ENCODE results near the gene PTPN20.
"Not testable (repeated sequence)": the region's sequence is repeated elsewhere in the genome, so short reads cannot be mapped to it uniquely, and the experiment has no call there.

Gene PTPN20

DNA sequence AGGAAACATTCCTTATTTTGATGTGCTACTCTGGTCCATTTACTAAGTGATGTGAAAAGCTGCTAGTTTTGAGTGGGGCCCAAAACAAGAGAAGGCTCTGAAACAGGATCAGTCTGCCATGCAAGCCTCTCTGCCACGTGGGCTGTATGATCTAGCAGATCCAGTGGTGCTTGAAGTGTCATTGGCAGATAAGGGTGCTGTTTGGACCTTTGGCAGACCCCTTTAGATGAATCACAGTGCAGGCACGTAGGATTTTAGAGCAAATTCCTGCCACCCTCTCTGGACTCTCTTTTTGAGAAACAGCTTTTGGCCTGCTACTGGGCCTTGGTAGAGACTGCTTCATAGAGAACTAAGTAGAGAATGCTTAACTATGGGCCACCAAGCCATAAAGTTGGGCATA lies 69.0 kb downstream of the PTPN20 start:
- not testable (repeated sequence) for H3K27me3 ChIP-seq (ENCODE audit: control insufficient read depth, insufficient read depth, low read length); H3K9me3 ChIP-seq (ENCODE audit: control insufficient read depth, low read length); H3K36me3 ChIP-seq (ENCODE audit: control insufficient read depth, insufficient read depth, low read length)

DNA sequence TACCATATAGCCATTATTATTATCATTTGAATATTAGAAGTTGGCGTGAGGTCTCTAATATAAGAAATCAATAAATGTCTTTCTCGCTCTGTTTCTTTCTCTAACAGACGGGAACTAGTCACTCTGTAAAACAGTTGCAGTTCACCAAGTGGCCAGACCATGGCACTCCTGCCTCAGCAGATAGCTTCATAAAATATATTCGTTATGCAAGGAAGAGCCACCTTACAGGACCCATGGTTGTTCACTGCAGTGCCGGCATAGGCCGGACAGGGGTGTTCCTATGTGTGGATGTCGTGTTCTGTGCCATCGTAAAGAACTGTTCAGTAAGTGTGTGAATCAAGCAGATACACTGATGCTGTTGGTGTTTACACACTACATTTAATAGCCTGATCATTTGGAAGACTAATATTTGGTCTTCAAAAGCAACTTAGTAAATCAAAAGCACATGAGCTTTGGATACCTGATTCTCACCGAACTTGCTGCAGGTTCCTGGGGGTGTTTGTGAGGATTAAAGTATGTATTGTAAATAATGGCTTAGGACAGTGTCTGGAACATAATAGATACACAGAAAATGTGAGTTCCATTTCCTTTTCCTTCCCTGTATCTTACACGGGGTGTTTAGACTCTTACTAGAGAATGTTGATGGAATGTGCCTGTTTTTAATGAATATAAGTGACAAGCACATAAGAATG lies 76.2 kb downstream of the PTPN20 start:
- H3K36me3 ChIP-seq (ENCODE audit: control insufficient read depth, insufficient read depth, low read length); H3K9me3 ChIP-seq (ENCODE audit: control insufficient read depth, low read length); H3K4me3 ChIP-seq (ENCODE audit: low read length); H3K9ac ChIP-seq (ENCODE audit: low read length); H3K27me3 ChIP-seq (ENCODE audit: control insufficient read depth, insufficient read depth, low read length); H3K4me1 ChIP-seq (ENCODE audit: control insufficient read depth, insufficient read depth, low read length): not testable (repeated sequence)

More for the DNA sequence above, 69.0 kb downstream of the PTPN20 start:
- H3K9ac ChIP-seq (ENCODE audit: low read length); H3K4me1 ChIP-seq (ENCODE audit: control insufficient read depth, insufficient read depth, low read length); H3K4me3 ChIP-seq (ENCODE audit: low read length): not testable (repeated sequence)

DNA sequence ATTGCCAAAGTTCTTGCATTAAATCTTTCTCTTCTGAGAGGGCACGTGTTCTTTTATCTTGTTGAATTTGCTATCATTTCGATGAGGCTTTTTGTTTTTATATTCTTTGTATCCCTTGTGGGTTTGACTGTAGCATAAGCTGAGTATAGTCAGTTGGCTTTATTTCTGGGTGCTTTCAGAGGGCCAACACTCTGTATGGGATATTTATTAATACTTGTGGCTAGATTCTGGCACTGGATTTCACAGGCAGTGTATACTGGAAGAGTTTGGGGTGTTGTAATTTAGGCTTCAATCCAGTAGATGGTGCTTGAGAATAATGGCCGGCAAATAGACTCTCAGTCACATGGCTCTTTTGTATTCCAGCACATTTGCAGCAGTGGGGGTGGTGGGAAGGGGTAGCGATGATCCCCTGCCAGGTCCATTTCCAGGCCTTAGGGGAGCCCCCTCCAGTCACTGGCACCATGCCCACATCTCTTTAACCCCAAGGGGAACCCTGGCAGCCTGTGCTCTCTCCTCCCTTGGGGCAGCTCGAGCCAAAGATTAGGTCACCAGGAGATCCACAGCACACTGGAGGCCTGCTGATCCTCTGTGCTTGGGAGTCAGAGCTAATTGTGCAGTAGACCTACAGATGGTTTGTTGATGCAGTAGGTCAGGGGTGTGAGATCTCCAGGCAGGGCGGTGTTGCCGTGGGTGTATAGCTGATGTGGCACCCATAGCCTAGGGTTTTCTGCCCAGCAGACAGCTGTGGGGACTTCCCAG lies 81.8 kb downstream of the PTPN20 start:
- H3K9me3 ChIP-seq (ENCODE audit: control insufficient read depth, low read length), result no peaks in the 10 kb centered on the region
- no peak overlapping the region for H3K4me3 ChIP-seq (ENCODE audit: low read length)
- H3K27me3 ChIP-seq (ENCODE audit: control insufficient read depth, insufficient read depth, low read length), result no peaks in the 10 kb centered on the region
- H3K4me1 ChIP-seq (ENCODE audit: control insufficient read depth, insufficient read depth, low read length), result no peaks in the 10 kb centered on the region
- H3K36me3 ChIP-seq (ENCODE audit: control insufficient read depth, insufficient read depth, low read length), result no peaks in the 10 kb centered on the region
- no peak overlapping the region for H3K9ac ChIP-seq (ENCODE audit: low read length)

DNA sequence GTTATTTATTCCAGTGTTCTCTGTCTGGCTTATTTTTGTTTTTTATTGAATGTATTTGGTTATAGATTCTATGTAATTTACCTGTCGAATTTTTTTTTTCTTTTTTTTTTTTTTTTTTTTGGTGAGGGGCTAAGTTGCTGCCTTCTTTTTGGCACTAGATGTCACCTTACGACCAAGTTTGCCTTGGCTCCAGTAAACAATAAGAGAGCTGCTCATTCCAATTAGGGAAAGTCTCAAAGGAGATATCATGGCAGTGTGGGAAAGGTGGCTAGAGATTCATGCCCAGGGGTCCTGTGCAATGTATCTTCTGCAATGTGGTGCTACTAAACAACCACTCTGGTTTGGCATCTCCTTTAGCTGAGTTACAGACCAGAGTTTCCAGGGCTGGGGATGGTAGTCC lies 84.0 kb downstream of the PTPN20 start:
- no peaks in the 10 kb centered on the region for H3K4me1 ChIP-seq (ENCODE audit: control insufficient read depth, insufficient read depth, low read length)
- no peak overlapping the region for H3K9ac ChIP-seq (ENCODE audit: low read length)
- no peaks in the 10 kb centered on the region for H3K27me3 ChIP-seq (ENCODE audit: control insufficient read depth, insufficient read depth, low read length)
- no peaks in the 10 kb centered on the region for H3K9me3 ChIP-seq (ENCODE audit: control insufficient read depth, low read length)
- H3K4me3 ChIP-seq (ENCODE audit: low read length), result no peak overlapping the region
- no peaks in the 10 kb centered on the region for H3K36me3 ChIP-seq (ENCODE audit: control insufficient read depth, insufficient read depth, low read length)

DNA sequence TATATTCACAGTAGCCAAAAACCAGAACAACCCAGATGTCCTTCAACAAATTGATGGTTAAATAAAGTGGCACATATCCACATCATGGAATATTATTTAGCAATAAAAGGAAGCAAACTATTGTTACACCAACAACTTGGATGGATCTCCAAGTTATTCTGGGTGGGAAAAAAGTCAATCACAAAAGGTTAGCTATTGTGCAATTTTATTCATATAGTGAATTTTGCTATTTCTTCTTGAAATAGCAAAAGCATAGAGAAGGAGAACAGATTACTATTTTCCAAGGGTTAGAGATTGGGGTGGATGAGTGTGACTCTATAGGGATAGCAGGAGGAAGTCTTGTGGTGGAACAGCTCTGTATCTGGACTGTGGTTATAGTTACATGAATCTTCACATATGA lies 87.0 kb downstream of the PTPN20 start:
- Histone ChIP-seq H3K36me3 (ENCODE audit: control insufficient read depth, insufficient read depth, low read length) (no peaks in the 10 kb centered on the region), H3K4me3 (ENCODE audit: low read length) (no peak overlapping the region), H3K27me3 (ENCODE audit: control insufficient read depth, insufficient read depth, low read length) (no peaks in the 10 kb centered on the region), H3K9ac (ENCODE audit: low read length) (no peak overlapping the region), H3K4me1 (ENCODE audit: control insufficient read depth, insufficient read depth, low read length) (peaks cover 5% of the 10 kb centered on the region), H3K9me3 (ENCODE audit: control insufficient read depth, low read length) (no peaks in the 10 kb centered on the region)

DNA sequence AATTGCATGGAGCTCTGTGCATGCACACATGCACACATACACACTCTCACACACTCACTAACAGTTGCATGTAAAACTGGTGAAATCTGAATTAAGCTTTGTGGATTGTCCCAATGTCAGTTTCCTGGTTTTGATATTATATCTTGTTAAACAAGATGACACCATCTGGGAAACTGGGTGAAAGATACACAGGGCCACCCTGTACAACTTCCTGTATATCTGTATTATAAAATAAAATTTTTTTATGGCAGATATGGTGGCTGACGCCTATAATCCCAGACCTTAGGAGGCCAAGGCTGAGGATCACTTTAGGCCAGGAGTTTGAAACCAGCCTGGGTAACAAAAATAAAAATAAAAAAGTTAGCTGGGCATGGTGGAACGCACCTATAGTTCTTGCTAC lies 87.4 kb downstream of the PTPN20 start:
- Histone ChIP-seq H3K36me3 (ENCODE audit: control insufficient read depth, insufficient read depth, low read length) (no peaks in the 10 kb centered on the region), H3K4me3 (ENCODE audit: low read length) (no peak overlapping the region), H3K4me1 (ENCODE audit: control insufficient read depth, insufficient read depth, low read length) (peaks cover 5% of the 10 kb centered on the region), H3K9me3 (ENCODE audit: control insufficient read depth, low read length) (no peaks in the 10 kb centered on the region), H3K27me3 (ENCODE audit: control insufficient read depth, insufficient read depth, low read length) (no peaks in the 10 kb centered on the region), H3K9ac (ENCODE audit: low read length) (no peak overlapping the region)

DNA sequence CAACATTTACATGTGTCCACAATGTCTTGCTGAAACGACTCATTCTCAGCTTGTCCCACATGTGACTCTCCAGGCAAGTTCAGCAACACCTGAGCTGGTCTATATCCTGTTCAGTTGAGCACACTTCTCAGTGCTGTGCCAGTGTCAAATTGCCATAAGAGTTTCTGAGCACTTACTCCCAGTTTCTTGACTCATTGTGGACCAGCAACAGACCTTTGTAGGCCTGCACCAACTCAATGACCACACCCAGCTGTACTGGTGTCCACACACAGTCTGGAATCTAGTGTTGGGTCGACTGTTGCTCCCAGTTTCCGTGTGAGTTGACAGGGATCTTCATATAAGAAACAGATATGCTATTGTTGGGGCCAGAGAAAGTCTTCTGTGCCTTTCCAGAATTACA lies 88.0 kb downstream of the PTPN20 start:
- H3K27me3 ChIP-seq (ENCODE audit: control insufficient read depth, insufficient read depth, low read length), result no peaks in the 10 kb centered on the region
- H3K4me3 ChIP-seq (ENCODE audit: low read length), result no peak overlapping the region

DNA sequence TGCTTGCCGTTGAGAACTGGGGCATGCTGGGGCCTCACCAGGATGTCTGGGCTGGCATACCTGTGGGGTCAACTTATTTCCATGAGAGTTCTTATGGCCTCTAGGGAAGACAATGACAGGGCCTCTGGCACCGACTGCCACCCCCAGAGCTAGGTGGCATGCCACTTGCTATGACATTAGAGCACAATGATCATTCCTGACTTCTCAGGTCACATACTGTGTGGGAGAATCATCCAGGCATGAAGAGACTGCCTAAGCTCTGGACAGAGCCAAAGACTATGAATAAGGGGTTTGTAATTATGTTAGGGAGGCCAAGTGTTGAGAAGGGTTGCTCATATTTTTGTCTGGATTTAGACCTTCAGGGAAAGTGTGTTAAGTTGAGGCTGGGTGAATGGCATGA lies 97.5 kb downstream of the PTPN20 start:
- H3K4me1 ChIP-seq (ENCODE audit: control insufficient read depth, insufficient read depth, low read length), result no peaks in the 10 kb centered on the region
- H3K9me3 ChIP-seq (ENCODE audit: control insufficient read depth, low read length), result no peaks in the 10 kb centered on the region
- H3K9ac ChIP-seq (ENCODE audit: low read length), result no peak overlapping the region
- no peaks in the 10 kb centered on the region for H3K36me3 ChIP-seq (ENCODE audit: control insufficient read depth, insufficient read depth, low read length)
- no peak overlapping the region for H3K4me3 ChIP-seq (ENCODE audit: low read length)
- H3K27me3 ChIP-seq (ENCODE audit: control insufficient read depth, insufficient read depth, low read length), result no peaks in the 10 kb centered on the region

More for the DNA sequence above, 88.0 kb downstream of the PTPN20 start:
- H3K9ac ChIP-seq (ENCODE audit: low read length), result no peak overlapping the region
- H3K9me3 ChIP-seq (ENCODE audit: control insufficient read depth, low read length), result no peaks in the 10 kb centered on the region
- H3K4me1 ChIP-seq (ENCODE audit: control insufficient read depth, insufficient read depth, low read length), result peaks cover 5% of the 10 kb centered on the region
- no peaks in the 10 kb centered on the region for H3K36me3 ChIP-seq (ENCODE audit: control insufficient read depth, insufficient read depth, low read length)

DNA sequence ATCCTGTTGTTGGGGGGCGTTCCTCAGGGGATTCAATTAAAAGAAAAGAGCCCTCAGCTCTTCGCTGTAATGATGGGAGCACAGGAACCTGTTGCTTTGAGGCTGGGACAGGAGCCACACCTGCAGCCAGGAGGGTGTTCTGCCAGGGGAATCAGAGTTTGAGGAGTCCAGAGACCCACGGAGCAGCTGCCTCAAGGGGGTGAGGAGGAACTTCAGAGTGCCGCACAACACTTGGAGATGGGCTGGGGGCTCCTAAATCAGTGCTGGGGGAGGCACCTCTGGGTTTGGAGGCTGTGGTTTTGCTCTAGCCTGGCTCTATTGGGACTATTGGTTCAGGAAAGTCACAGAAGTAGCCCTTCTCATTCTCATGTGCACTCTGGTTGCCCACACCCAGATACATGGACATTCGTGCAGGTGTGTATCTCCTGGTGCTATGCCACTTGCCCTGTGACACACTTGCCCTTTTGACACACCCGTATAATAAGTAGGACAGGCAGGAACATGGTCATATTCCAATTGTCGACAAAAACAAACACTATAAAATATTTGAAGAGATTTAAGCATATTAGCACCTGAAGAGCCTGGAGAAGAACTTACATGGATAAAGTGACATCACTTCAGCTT lies 98.1 kb downstream of the PTPN20 start:
- Histone ChIP-seq H3K36me3 (ENCODE audit: control insufficient read depth, insufficient read depth, low read length) (no peaks in the 10 kb centered on the region), H3K9ac (ENCODE audit: low read length) (no peak overlapping the region), H3K27me3 (ENCODE audit: control insufficient read depth, insufficient read depth, low read length) (no peaks in the 10 kb centered on the region), H3K4me1 (ENCODE audit: control insufficient read depth, insufficient read depth, low read length) (no peaks in the 10 kb centered on the region), H3K4me3 (ENCODE audit: low read length) (no peak overlapping the region), H3K9me3 (ENCODE audit: control insufficient read depth, low read length) (no peaks in the 10 kb centered on the region)

DNA sequence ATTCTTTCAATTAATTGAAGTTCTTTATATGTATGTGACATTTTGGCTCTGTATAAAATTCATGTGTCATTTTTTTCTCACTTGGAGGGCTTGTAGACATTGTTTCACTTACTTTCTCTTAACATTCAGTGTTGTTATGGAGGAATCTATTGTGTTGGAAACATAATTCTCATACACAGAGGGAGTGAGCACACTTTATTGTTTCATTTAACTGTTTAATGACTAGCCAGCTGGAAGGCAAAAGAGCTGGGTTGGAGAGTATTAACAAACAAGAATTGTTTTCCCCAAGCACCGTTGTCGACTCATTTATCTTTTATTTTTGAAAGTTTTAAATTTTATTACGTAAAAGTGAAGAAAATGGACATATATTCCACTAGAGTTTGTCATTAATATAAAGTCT lies 98.8 kb downstream of the PTPN20 start:
- Histone ChIP-seq H3K9me3 (ENCODE audit: control insufficient read depth, low read length) (no peaks in the 10 kb centered on the region), H3K36me3 (ENCODE audit: control insufficient read depth, insufficient read depth, low read length) (no peaks in the 10 kb centered on the region), H3K27me3 (ENCODE audit: control insufficient read depth, insufficient read depth, low read length) (no peaks in the 10 kb centered on the region), H3K4me3 (ENCODE audit: low read length) (no peak overlapping the region), H3K4me1 (ENCODE audit: control insufficient read depth, insufficient read depth, low read length) (no peaks in the 10 kb centered on the region), H3K9ac (ENCODE audit: low read length) (no peak overlapping the region)

DNA sequence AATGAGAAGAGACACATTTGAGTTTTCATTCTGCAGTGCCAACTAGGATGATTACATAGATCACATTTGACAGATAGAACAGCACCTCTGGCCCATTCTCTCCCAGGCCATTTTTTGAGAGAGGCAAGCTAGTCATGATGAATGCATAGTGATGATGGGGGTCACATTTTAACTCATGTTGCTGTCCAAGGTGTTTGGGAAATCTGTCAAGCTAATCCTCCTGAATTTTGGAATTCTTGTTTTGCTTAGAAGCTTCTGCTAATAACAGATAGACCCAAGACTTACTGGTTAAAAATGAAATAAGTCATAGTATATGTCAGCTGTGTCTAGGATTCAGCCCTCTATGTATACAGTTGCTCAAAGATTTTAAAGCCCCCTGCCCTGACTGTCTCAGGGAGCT lies 101.0 kb downstream of the PTPN20 start:
- Histone ChIP-seq H3K9ac (ENCODE audit: low read length) (no peak overlapping the region), H3K36me3 (ENCODE audit: control insufficient read depth, insufficient read depth, low read length) (no peaks in the 10 kb centered on the region), H3K4me3 (ENCODE audit: low read length) (no peak overlapping the region), H3K9me3 (ENCODE audit: control insufficient read depth, low read length) (no peaks in the 10 kb centered on the region), H3K4me1 (ENCODE audit: control insufficient read depth, insufficient read depth, low read length) (no peaks in the 10 kb centered on the region), H3K27me3 (ENCODE audit: control insufficient read depth, insufficient read depth, low read length) (no peaks in the 10 kb centered on the region)

DNA sequence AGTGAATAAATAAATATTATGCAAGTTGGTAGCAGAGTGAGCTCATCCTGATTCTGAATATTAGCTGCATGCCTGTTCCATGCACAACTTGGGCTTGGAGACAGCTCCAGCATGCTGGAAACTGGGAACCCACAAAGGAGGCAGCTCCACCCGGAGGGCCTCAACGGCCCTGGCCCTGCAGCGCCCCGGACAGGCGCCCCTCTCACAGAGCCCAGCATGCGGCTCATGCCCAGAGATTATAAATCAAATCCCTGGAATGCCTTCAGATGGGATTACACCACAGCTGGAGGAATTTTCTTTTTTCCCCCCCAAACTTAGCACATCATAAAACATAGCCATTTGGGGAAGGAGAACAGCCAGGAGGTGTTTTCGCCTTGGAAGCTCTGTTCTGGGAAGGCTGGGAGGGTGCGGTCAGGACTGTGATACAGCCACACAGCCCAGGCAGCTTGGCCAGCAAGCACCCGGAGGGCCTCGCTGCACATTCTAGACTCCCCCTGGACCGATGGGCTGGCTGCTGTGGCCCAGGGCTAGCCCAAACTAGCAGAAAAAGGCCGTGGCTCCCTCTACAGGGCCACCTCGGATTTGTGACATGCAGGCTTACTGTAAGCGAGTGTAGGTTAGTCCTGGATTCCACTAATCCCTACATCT lies 102.4 kb downstream of the PTPN20 start:
- Histone ChIP-seq H3K27me3 (ENCODE audit: control insufficient read depth, insufficient read depth, low read length) (no peaks in the 10 kb centered on the region), H3K4me3 (ENCODE audit: low read length) (no peak overlapping the region), H3K4me1 (ENCODE audit: control insufficient read depth, insufficient read depth, low read length) (no peaks in the 10 kb centered on the region), H3K9me3 (ENCODE audit: control insufficient read depth, low read length) (no peaks in the 10 kb centered on the region), H3K36me3 (ENCODE audit: control insufficient read depth, insufficient read depth, low read length) (no peaks in the 10 kb centered on the region), H3K9ac (ENCODE audit: low read length) (no peak overlapping the region)
